Smooth muscle cell (in vitro differentiated cells): ENCODE results near the gene GLT1D1. TPM values are rescaled to one million over a fixed set of nuclear protein-coding genes. Genes with fewer than 3 reads are reported as not detected.

Source experiments
- DNase-seq: peaks from one replicate; lab custom pipeline; 2025; ENCODE audit not compliant: unreplicated experiment; lab: John Stamatoyannopoulos, UW
- H2AFZ ChIP-seq: fragments of 200-600 bp; sonication (generic); 2 replicates; pipeline ENCODE4 v1.6.0; 2016; ENCODE audit warnings: antibody characterized with exemption, low read depth, mild to moderate bottlenecking
- H3F3A ChIP-seq: fragments of 200-600 bp; sonication (generic); 2 replicates; pipeline ENCODE4 v1.6.0; 2017; ENCODE audit warnings: antibody characterized with exemption, low read depth
- H3K27ac ChIP-seq: fragments of 200-600 bp; sonication (generic); 2 replicates; pipeline ENCODE4 v1.5.1; 2016; ENCODE audit warnings: low read depth, mild to moderate bottlenecking
- H3K27me3 ChIP-seq: fragments of 200-600 bp; sonication (generic); 2 replicates; pipeline ENCODE4 v1.6.1; 2016; ENCODE audit warnings: low read depth, mild to moderate bottlenecking
- H3K36me3 ChIP-seq: fragments of 200-600 bp; sonication (generic); 2 replicates; pipeline ENCODE4 v1.5.1; 2016; ENCODE audit warnings: low read depth
- H3K4me1 ChIP-seq: fragments of 200-600 bp; sonication (generic); 2 replicates; pipeline ENCODE4 v1.5.1; 2016; ENCODE audit warnings: low read depth
- H3K4me2 ChIP-seq: fragments of 200-600 bp; sonication (generic); 2 replicates; pipeline ENCODE4 v1.6.0; 2016; ENCODE audit warnings: mild to moderate bottlenecking
- H3K4me3 ChIP-seq: fragments of 200-600 bp; sonication (generic); 2 replicates; pipeline ENCODE4 v1.5.1; 2016; ENCODE audit warnings: mild to moderate bottlenecking
- H3K79me2 ChIP-seq: fragments of 200-600 bp; sonication (generic); 2 replicates; pipeline ENCODE4 v1.6.0; 2016; ENCODE audit warnings: low read depth, mild to moderate bottlenecking
- H3K9ac ChIP-seq: fragments of 200-600 bp; sonication (generic); 2 replicates; pipeline ENCODE4 v1.6.0; 2016; ENCODE audit warnings: low read depth
- H3K9me3 ChIP-seq: fragments of 200-600 bp; sonication (generic); replicated peaks from 2 replicates; pipeline ENCODE4 v1.5.1; 2016; ENCODE audit warnings: low read depth
- H4K20me1 ChIP-seq: fragments of 200-600 bp; sonication (generic); 2 replicates; pipeline ENCODE4 v1.6.0; 2016; ENCODE audit warnings: low read depth
- WGBS: methylation state at CpG from one replicate; pipeline ENCODE4 v1.1.7; 2016; ENCODE audit warnings: low lambda C conversion rate; 5-methylcytosine and 5-hydroxymethylcytosine counted together
- polyA plus RNA-seq: library from polyadenylated mRNA; unstranded; fragments of >200 nt; fragmentation: Nextera tagmentation; extraction: Ambion mirVana; gene quantifications from 2 replicates; pipeline ENCODE4 v1.2.1, GENCODE V29; 2016
- total RNA-seq: library from RNA; depleted of rRNA; stranded (reverse); fragments of >200 nt; gene quantifications from 2 replicates; pipeline ENCODE4 v1.2.3, GENCODE V29; 2014
- TF ChIP-seq, protein P1 (sequence below): fragments of 200-600 bp; sonication (generic); IDR thresholded peaks from 2 replicates; pipeline ENCODE4 v1.5.1; 2017; ENCODE audit warnings: borderline replicate concordance, mild to moderate bottlenecking, antibody characterized with exemption; ENCODE audit not compliant: insufficient read depth, poor library complexity, severe bottlenecking

GLT1D1 gene
- total and polyA plus RNA-seq, 2 experiments from 2014 or later: 0.07 to 0.18 TPM

DNA sequence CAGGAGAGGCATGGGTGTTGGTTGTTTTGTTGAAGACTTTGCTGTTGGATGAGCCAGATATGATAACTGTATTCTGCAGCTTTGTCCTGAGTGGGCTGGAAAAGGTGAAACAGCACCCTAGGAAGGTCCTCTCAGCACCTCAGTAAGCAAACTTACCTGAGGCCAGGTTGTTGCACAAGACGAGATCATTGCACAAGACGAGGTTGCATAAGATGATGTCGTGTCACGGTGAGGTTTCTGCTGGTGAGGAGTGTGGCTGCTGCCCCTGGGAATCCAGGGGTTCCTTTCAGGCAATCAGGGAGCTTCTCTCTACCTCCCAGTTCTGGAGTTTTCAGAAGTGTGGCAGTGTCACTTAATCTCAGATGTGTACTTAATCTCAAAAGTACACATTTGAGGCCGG is 85.6 kb downstream of the GLT1D1 start:
- Histone ChIP-seq H3K4me1 (no peaks in the 10 kb centered on the region), H3K27ac (no peak overlapping the region), H3F3A (no peaks in the 10 kb centered on the region), H3K36me3 (no peaks in the 10 kb centered on the region), H2AFZ (no peak overlapping the region), H3K9me3 (no peaks in the 10 kb centered on the region), H3K4me2 (no peak overlapping the region), H3K27me3 (peaks cover 4% of the 10 kb centered on the region), H3K9ac (no peak overlapping the region), H3K4me3 (no peak overlapping the region), H3K79me2 (no peaks in the 10 kb centered on the region), H4K20me1 (no peaks in the 10 kb centered on the region)
- TF ChIP-seq, protein P1, sequence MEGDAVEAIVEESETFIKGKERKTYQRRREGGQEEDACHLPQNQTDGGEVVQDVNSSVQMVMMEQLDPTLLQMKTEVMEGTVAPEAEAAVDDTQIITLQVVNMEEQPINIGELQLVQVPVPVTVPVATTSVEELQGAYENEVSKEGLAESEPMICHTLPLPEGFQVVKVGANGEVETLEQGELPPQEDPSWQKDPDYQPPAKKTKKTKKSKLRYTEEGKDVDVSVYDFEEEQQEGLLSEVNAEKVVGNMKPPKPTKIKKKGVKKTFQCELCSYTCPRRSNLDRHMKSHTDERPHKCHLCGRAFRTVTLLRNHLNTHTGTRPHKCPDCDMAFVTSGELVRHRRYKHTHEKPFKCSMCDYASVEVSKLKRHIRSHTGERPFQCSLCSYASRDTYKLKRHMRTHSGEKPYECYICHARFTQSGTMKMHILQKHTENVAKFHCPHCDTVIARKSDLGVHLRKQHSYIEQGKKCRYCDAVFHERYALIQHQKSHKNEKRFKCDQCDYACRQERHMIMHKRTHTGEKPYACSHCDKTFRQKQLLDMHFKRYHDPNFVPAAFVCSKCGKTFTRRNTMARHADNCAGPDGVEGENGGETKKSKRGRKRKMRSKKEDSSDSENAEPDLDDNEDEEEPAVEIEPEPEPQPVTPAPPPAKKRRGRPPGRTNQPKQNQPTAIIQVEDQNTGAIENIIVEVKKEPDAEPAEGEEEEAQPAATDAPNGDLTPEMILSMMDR: no peak
- no peak for DNase-seq
- 78% methylated on average over 5 of the region's 5 CpGs for WGBS

DNA sequence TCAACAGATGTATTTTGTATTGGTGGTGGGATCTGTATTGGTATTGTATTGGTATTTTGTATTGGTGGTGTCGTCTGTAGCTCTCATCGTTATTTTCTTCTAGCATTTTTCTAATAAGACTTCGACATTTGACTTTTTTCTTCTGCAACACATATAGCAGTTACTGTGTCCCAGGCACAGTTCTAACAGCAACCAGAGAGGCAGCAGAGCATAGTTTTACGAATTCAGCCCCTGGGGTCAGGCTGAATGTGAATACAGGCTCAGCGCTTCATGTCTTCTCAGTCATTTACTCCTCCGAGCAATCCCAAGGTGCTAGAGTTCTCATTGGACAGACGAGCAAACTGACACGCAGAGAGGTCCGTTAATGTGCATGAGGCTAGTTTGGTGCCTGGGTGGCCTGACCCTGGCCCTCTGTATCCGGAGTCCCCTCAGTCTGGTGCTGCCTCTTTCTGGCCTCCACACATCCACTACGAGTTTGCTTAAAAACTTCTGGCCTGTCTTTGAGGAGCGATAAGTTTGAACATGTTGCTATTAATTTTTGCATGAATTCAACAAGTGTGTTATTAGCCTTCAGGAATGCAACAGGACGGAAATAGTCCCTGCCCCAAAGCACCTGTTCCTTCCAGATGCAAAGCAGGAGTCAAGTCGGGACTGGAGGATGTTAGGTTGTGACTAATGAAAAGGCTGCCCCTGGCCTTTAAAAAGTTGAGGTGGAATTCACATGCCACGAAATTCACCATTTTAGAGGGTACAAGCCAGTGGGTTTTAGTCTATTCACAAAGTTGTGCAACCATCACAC is 87.0 kb downstream of the GLT1D1 start:
- H3K36me3 ChIP-seq: no peaks in the 10 kb centered on the region
- H3K4me1 ChIP-seq: no peaks in the 10 kb centered on the region
- H3K79me2 ChIP-seq: no peaks in the 10 kb centered on the region
- no peak overlapping the region for H3K27ac ChIP-seq
- TF ChIP-seq, protein P1: no peak
- no peak overlapping the region for H3K4me2 ChIP-seq
- no peaks in the 10 kb centered on the region for H3F3A ChIP-seq
- H3K27me3 ChIP-seq: peaks cover 4% of the 10 kb centered on the region
- H3K9me3 ChIP-seq: no peaks in the 10 kb centered on the region
- no peak overlapping the region for H3K9ac ChIP-seq
- DNase-seq: no peak
- 83% methylated on average over 15 of the region's 15 CpGs for WGBS
- no peak overlapping the region for H3K4me3 ChIP-seq
- no peaks in the 10 kb centered on the region for H4K20me1 ChIP-seq
- no peak overlapping the region for H2AFZ ChIP-seq

DNA sequence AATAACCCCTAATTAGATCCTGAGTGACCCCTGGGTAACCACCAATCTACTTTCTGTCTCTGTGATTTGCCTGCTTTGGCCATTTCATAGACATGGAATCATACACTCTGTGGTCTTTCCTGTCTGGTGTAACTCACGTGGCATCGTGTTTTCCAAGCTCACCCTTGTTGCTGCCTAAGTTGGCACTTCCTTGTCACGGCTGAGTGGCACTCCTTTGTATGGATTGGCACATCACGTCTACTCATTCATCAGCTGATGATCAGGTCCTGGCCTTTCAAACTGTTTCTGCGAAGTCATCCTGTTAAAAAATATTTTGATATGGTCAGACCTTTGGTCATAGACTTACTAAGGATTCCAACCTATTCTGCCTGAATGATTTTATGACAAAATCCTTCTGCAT is 87.7 kb downstream of the GLT1D1 start:
- Histone ChIP-seq H3K79me2 (no peaks in the 10 kb centered on the region), H3K9me3 (no peaks in the 10 kb centered on the region), H3K36me3 (no peaks in the 10 kb centered on the region), H3K27me3 (peaks cover 4% of the 10 kb centered on the region), H2AFZ (no peak overlapping the region), H3K4me1 (no peaks in the 10 kb centered on the region), H3K27ac (no peak overlapping the region), H4K20me1 (no peaks in the 10 kb centered on the region), H3K9ac (no peak overlapping the region), H3K4me2 (no peak overlapping the region), H3F3A (no peaks in the 10 kb centered on the region), H3K4me3 (no peak overlapping the region)
- WGBS: 91% methylated on average over 5 of the region's 5 CpGs
- no peak for DNase-seq
- TF ChIP-seq, protein P1: no peak

DNA sequence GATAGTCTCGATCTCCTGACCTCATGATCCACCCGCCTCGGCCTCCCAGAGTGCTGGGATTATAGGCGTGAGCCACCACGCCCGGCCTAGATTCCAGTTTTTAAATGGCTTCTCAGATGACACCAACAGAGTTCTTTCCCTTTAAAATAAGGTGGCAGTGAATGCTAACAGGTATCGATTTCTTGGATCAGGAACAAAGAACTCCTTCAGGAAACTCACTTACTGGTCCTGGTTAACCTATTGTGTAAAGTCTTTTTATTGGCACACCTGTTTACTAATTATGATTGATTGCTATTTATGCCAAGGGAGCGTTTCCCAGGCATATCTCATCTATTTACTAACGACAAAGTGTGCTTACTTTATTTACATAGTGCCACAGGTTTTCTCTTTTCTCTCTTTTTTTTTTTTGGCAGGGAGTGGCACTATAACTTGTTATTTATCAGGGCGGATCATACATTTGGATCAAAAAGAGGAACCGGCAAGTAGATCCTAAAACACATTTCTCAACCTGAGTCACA is 89.7 kb downstream of the GLT1D1 start:
- 93% methylated on average over 11 of the region's 11 CpGs for WGBS
- Histone ChIP-seq H3F3A (no peaks in the 10 kb centered on the region), H3K79me2 (no peaks in the 10 kb centered on the region), H3K9me3 (no peaks in the 10 kb centered on the region), H3K4me2 (no peak overlapping the region), H4K20me1 (no peaks in the 10 kb centered on the region), H3K4me3 (no peak overlapping the region), H3K4me1 (peaks cover under 1% of the 10 kb centered on the region), H3K27me3 (no peaks in the 10 kb centered on the region), H3K36me3 (no peaks in the 10 kb centered on the region), H3K27ac (no peak overlapping the region), H3K9ac (no peak overlapping the region), H2AFZ (no peak overlapping the region)
- no peak for DNase-seq
- TF ChIP-seq, protein P1: no peak
